Suprapubic skin (tissue), 4 donors: ENCODE measurements around the gene CALML5.

Experiments used
- CTCF ChIP-seq, 2 donors: fragments of 200-600 bp in 1 of 2; fragments of 450-650 bp in 1 of 2; sonication (generic) in 1 of 2; IDR thresholded peaks; one replicate each; pipeline ENCODE4 v1.5.1; 2016 to 2019; ENCODE audit warnings: antibody characterized with exemption in 2 of 2, mild to moderate bottlenecking in 1 of 2, moderate library complexity in 1 of 2
- EP300 ChIP-seq: sonication (generic); formaldehyde crosslinking; IDR thresholded peaks from one replicate; pipeline ENCODE4 v1.6.1; 2017; ENCODE audit warnings: antibody characterized with exemption
- POLR2A ChIP-seq, 2 donors: fragments of 450-650 bp; IDR thresholded peaks; one replicate each; pipeline ENCODE4 v1.6.1; 2017; ENCODE audit warnings: antibody characterized with exemption in 2 of 2, mild to moderate bottlenecking in 2 of 2, moderate library complexity in 2 of 2
- POLR2AphosphoS5 ChIP-seq, 3 donors: sonication (generic); formaldehyde crosslinking; IDR thresholded peaks; one replicate each; pipeline ENCODE4 v1.6.1; 2017; ENCODE audit warnings: antibody characterized with exemption in 3 of 3

DNA sequence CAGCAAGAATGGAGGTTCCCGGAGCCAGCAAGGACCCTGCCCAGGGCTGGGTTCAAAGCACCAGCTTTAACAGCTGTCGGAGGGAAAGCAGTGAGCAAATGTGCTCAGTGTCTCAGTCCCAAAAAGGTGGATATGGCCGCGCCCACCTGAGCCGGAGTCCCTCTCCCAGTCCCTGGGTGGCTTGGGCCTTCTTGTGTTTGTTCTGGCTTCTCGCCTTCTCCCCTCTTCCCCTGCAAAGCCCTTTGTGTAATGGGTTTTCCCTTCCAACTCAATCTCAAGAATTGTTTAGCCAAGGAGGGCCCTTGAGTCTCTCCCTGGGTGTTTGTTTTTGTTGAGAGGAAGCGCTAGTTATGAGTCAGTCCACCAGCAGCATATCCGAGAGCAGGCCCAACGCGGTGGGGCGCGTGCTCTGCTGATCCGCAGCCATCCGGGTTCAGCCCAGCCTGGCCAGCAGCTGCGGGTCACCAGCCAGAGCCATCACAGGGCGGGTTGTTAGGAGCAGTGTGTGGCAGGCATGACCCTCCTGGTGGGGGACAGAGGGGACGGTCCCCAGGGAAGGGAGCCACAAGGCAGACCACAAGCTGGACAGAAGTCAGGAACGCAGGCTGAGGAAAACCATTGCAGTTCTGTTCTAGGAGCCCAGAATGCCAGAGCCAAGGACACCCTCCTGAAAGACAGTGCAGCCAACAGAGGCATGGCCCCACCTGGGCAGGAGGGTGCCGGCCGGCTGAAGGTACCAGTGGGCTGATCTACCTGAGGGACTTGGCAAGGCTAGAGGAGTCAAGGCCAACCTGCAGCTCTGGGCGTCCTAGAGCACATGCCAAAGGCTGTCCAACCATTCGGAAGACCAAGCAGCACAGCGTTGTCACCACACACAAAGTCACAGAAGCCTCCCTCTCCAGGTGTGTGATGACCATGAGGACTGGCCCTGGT lies 46.7 kb upstream of the CALML5 start:
- TF ChIP-seq CTCF (IDR thresholded peaks at IDR 0.05): no peak
- no peak for TF ChIP-seq EP300
- no peak for TF ChIP-seq POLR2A (IDR thresholded peaks at IDR 0.05)
- TF ChIP-seq POLR2AphosphoS5 (IDR thresholded peaks at IDR 0.05): no peak
